Calu3 (cell line): ENCODE data around the gene SDR42E2. TPM values are rescaled to one million over a fixed set of nuclear protein-coding genes. Genes with fewer than 3 reads are reported as not detected.
A peak's percentile ranks its signal among the peaks of the same experiment; 100 is the strongest.

Experiments
- BruUV-seq: library from RNA; stranded (reverse); fragments of 400-500 nt; replicated peaks from 2 replicates; lab custom pipeline; 2021; lab: Mats Ljungman, UMichigan
- CTCF ChIA-PET: fragments of 300-600 bp; sonication (Branson Sonifier 250); formaldehyde crosslinking; loops from one replicate; lab custom pipeline; 2022; ENCODE audit warnings: antibody characterized with exemption; lab: Charles Lee
- DNase-seq: peaks from one replicate; pipeline ENCODE4 v3.0.0; 2022
- H3K27ac Mint-ChIP-seq: one replicate; pipeline ENCODE4 v1.8.0; 2022; ENCODE audit warnings: mixed read lengths; ENCODE audit not compliant: unreplicated experiment
- H3K27me3 Mint-ChIP-seq: one replicate; pipeline ENCODE4 v1.8.0; 2022; ENCODE audit warnings: mixed read lengths; ENCODE audit not compliant: unreplicated experiment
- H3K36me3 Mint-ChIP-seq: one replicate; pipeline ENCODE4 v1.8.0; 2022; ENCODE audit warnings: mild to moderate bottlenecking, moderate library complexity, mixed read lengths; ENCODE audit not compliant: insufficient read depth, unreplicated experiment
- H3K4me1 Mint-ChIP-seq: one replicate; pipeline ENCODE4 v1.8.0; 2022; ENCODE audit warnings: mild to moderate bottlenecking, low read depth, mixed read lengths; ENCODE audit not compliant: unreplicated experiment
- H3K4me3 Mint-ChIP-seq: one replicate; pipeline ENCODE4 v1.8.0; 2022; ENCODE audit warnings: mild to moderate bottlenecking, low read depth, moderate library complexity, mixed read lengths; ENCODE audit not compliant: unreplicated experiment
- H3K9me3 Mint-ChIP-seq: one replicate; pipeline ENCODE4 v1.8.0; 2022; ENCODE audit warnings: low read depth, mixed read lengths; ENCODE audit not compliant: unreplicated experiment
- CTCF ChIP-seq: fragments of 200-600 bp; IDR thresholded peaks from one replicate; pipeline ENCODE4 v1.8.0; 2022; ENCODE audit warnings: antibody characterized with exemption; ENCODE audit not compliant: unreplicated experiment
- intact Hi-C: fragments of 100-400 bp; cut with micrococcal nuclease; formaldehyde crosslinking; loops from one replicate; pipeline ENCODE4 v1.10.0; 2022; ENCODE audit not compliant: unreplicated experiment
- total RNA-seq: library from RNA; stranded (reverse); gene quantifications from 2 replicates; pipeline ENCODE4 v1.2.3, GENCODE V29; 2022

The SDR42E2 gene
- total RNA-seq, 1 experiment from 2014 or later: not detected

GRCh38 chr16:22235839-22236745, 73.8 kb downstream of the SDR42E2 start:
- no peaks in the 10 kb centered on the region for H3K9me3 Mint-ChIP-seq
- TF ChIP-seq CTCF: no peak
- BruUV-seq: no TSS peak
- H3K4me3 Mint-ChIP-seq: no peak overlapping the region
- no peaks in the 10 kb centered on the region for H3K27me3 Mint-ChIP-seq
- H3K27ac Mint-ChIP-seq: peak overlapping the region; percentile 31
- no peak for DNase-seq
- peaks cover 26% of the 10 kb centered on the region for H3K36me3 Mint-ChIP-seq
- CTCF ChIA-PET: interaction anchor here (0.6 to 1.4 kb wide), 4 partner anchors 30 to 388 kb away, joined by 3 to 6 read pairs (median 4); partner anchors contain the start of gene EEF2K
- peaks cover 22% of the 10 kb centered on the region for H3K4me1 Mint-ChIP-seq
- intact Hi-C loops: loop anchor here (2.0 kb wide), 1 partner anchor 61 kb away; the partner anchor contains the start of gene POLR3E

- no peak overlapping the region for H3K4me3 Mint-ChIP-seq
- no peaks in the 10 kb centered on the region for H3K9me3 Mint-ChIP-seq
- no peak overlapping the region for H3K27ac Mint-ChIP-seq
- H3K36me3 Mint-ChIP-seq: peaks cover 20% of the 10 kb centered on the region
- CTCF ChIA-PET: interaction anchor here (0.6 kb wide), 1 partner anchor 1051 kb away, joined by 6 read pairs; no protein-coding TSS in a partner anchor
- H3K27me3 Mint-ChIP-seq: no peaks in the 10 kb centered on the region
- BruUV-seq: no TSS peak
- no peak for TF ChIP-seq CTCF
- intact Hi-C loops: no loop called here
- peaks cover 8% of the 10 kb centered on the region for H3K4me1 Mint-ChIP-seq
- DNase-seq: no peak
Observed at GRCh38 chr16:22239131-22239805, 77.0 kb downstream of the SDR42E2 start.

GRCh38 chr16:22240023-22240710, 77.9 kb downstream of the SDR42E2 start:
- Mint-ChIP-seq H3K4me3 (no peak overlapping the region), H3K27me3 (no peaks in the 10 kb centered on the region), H3K36me3 (peaks cover 27% of the 10 kb centered on the region), H3K4me1 (peaks cover 8% of the 10 kb centered on the region), H3K9me3 (no peaks in the 10 kb centered on the region), H3K27ac (no peak overlapping the region)
- CTCF ChIA-PET: no interaction called here
- intact Hi-C loops: loop anchor here (2.0 kb wide), 1 partner anchor 41 kb away; no protein-coding TSS in a partner anchor
- BruUV-seq: no TSS peak
- TF ChIP-seq CTCF: no peak
- no peak for DNase-seq

Other genes starting within 250 kb of the SDR42E2 start
- 328 and 343 TPM in 2 replicates for gene UQCRC2, start 209.1 kb upstream of the SDR42E2 start, total RNA-seq
- not detected in 2 replicates for gene PDZD9, start 161.4 kb upstream of the SDR42E2 start, total RNA-seq
- 24.0 and 30.1 TPM in 2 replicates for gene MOSMO, start 154.4 kb upstream of the SDR42E2 start, total RNA-seq
- 0.33 and 0.51 TPM in 2 replicates for gene VWA3A, start 70.0 kb upstream of the SDR42E2 start, total RNA-seq
- gene EEF2K, start 43.8 kb downstream of the SDR42E2 start, total RNA-seq: 25.8 and 31.8 TPM in 2 replicates
- gene POLR3E, start 134.9 kb downstream of the SDR42E2 start, total RNA-seq: 95.2 and 96.4 TPM in 2 replicates
- gene CDR2, start 212.1 kb downstream of the SDR42E2 start, total RNA-seq: 76.2 and 78.9 TPM in 2 replicates